ENCODE measurements around the gene HRH2.

Gene HRH2

DNA sequence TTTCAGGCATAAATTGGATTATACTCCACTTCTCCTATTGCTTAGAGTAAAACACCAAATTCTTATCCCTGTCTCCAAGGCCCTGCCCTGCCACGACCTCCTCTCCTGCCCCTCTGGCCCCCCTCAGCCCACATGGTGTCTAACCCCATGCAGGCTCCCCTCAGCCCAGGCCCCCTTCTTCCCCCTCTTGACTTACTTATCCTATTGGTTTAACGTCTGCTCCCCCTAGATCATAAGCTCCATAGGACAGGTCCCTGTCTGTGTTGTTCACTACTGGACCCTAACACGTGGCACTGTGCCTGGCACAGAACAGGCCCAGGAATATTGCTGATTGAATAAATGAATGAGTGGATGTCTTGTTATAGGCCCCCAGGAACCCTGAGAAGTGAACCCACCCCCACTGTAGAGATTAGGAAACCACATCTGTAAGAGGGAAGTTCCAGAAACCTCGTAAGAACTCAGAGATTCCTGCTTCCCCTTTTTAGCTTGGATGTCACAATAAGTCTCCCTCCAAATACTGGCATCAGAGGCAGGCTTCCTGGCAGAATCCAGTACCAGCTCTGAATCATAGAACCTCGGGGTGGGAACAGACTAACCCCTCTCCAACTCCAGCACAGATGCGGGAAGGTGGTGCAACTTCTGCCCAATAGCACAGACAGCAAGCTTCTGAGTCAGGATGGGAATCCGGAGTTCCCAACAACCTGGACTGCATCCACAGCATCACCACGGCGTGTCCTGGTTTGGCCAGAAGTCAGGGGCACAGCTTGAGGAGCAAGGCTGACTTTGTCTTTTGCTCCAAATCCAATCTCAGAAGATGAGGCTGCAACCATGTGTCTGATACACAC lies 31.5 kb downstream of the HRH2 start:
- peaks cover 26% of the 10 kb centered on the region for H3K36me3 Mint-ChIP-seq (ENCODE audit: low read depth)
- H3K27ac Mint-ChIP-seq: no peak overlapping the region
- no peak overlapping the region for H3K4me3 Mint-ChIP-seq
- no peaks in the 10 kb centered on the region for H3K9me3 Mint-ChIP-seq
- no peaks in the 10 kb centered on the region for H3K27me3 Mint-ChIP-seq
- H3K4me1 Mint-ChIP-seq (ENCODE audit: low read depth): peaks cover 9% of the 10 kb centered on the region

DNA sequence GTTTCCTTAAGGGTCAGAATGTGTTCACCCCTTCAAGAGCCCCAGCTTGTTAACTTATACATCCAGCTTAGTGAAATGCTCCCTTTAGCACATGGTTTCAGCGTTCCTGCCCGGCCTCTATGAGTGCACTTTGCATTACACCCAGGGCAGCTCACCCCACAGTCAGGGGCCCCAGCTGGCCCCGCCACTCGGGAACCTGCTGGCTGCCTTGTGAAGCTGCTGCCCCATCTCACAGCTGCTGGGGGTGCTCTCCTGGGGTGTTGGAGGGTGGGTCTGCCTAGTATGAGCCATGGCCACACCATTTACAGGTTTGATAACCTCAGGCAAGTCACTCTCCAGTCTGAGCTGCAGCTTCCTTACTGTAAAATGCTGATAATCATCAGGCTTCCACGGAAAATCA lies 32.2 kb downstream of the HRH2 start:
- H3K9me3 Mint-ChIP-seq: no peaks in the 10 kb centered on the region
- no peaks in the 10 kb centered on the region for H3K27me3 Mint-ChIP-seq
- peaks cover 22% of the 10 kb centered on the region for H3K36me3 Mint-ChIP-seq (ENCODE audit: low read depth)
- no peak overlapping the region for H3K27ac Mint-ChIP-seq
- peaks cover 8% of the 10 kb centered on the region for H3K4me1 Mint-ChIP-seq (ENCODE audit: low read depth)
- H3K4me3 Mint-ChIP-seq: no peak overlapping the region

DNA sequence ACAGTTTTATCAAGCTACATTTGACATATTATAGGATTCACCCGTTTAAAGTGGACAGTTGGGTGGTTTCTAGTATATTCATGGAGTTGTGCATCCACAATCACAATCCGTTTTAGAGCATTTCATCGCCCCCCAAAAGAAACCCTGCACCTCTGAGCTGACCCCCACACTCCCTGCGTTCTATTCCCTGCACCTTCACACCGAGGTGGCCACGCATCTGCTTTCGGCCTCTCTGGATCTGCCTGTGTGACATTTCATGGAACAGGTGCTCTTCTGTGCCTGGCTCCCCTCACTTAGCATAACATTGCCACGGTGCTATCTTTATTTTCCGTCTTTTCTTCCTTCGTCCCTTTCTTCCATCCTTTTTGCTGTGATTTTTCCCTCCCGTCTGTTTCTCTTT lies 32.7 kb downstream of the HRH2 start:
- Mint-ChIP-seq H3K36me3 (ENCODE audit: low read depth) (peaks cover 23% of the 10 kb centered on the region), H3K4me3 (no peak overlapping the region), H3K4me1 (ENCODE audit: low read depth) (peaks cover 13% of the 10 kb centered on the region), H3K27me3 (no peaks in the 10 kb centered on the region), H3K9me3 (no peaks in the 10 kb centered on the region), H3K27ac (no peak overlapping the region)

DNA sequence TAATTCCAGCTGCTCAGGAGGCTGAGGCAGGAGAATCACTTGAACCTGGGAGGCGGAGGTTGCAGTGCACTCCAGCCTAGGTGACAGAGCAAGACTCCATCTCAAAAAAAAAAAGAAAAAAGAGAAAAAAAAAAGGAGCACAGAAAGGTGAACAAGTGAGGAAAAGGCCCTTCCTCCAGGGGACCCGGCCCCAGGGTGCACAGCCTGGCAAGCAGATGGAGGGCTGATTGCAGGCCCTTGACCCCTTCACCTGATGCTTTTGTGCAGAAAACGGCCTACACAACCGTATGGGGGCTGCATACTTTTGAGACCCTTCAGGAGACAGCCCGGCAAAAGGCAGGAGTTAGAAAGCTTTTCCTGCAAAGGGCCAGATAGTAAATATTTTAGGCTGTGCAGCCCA lies 33.9 kb downstream of the HRH2 start:
- Mint-ChIP-seq H3K27me3 (no peaks in the 10 kb centered on the region), H3K27ac (no peak overlapping the region), H3K4me1 (ENCODE audit: low read depth) (peaks cover 24% of the 10 kb centered on the region), H3K36me3 (ENCODE audit: low read depth) (peaks cover 23% of the 10 kb centered on the region), H3K4me3 (no peak overlapping the region), H3K9me3 (no peaks in the 10 kb centered on the region)

DNA sequence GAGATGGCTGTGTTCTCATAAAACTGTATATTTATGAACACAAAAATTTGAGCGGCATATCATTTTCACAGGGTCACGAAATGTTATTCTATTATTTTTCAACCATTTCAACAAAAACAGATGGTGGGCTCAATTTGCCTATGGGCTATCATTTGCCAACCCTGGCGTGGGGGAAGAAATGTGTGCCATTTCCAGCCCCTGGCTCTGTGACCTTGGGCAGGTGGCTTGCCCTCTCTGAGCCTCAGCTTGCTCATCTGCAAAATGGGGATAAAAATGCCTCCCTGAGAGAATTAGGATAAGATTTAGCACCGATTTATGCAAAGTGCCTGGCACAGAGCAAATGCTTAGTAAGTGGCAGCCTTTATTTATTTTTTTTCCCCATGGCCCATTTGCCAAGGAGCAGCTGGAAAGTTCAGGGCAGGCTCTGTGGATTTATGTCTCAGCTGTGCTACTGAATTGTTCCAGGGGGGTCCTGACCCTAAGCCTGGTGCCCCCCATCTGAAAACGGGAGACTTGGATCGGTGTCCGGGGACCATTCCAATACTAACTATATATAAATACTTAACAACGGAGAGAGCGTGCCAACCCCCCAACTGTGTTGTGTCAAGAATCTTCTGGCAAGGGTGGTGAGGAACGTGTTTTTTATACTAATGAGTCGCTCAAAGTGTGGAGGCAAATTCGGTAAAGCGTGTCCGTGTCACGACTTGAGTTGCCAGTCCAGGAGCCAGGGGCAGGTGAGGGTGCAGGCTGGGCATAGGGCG lies 34.5 kb downstream of the HRH2 start:
- H3K27me3 Mint-ChIP-seq: no peaks in the 10 kb centered on the region
- peaks cover 24% of the 10 kb centered on the region for H3K36me3 Mint-ChIP-seq (ENCODE audit: low read depth)
- H3K9me3 Mint-ChIP-seq: no peaks in the 10 kb centered on the region
- H3K4me3 Mint-ChIP-seq: no peak overlapping the region
- H3K4me1 Mint-ChIP-seq (ENCODE audit: low read depth): peaks cover 25% of the 10 kb centered on the region
- H3K27ac Mint-ChIP-seq: peak overlapping the region; percentile 38

DNA sequence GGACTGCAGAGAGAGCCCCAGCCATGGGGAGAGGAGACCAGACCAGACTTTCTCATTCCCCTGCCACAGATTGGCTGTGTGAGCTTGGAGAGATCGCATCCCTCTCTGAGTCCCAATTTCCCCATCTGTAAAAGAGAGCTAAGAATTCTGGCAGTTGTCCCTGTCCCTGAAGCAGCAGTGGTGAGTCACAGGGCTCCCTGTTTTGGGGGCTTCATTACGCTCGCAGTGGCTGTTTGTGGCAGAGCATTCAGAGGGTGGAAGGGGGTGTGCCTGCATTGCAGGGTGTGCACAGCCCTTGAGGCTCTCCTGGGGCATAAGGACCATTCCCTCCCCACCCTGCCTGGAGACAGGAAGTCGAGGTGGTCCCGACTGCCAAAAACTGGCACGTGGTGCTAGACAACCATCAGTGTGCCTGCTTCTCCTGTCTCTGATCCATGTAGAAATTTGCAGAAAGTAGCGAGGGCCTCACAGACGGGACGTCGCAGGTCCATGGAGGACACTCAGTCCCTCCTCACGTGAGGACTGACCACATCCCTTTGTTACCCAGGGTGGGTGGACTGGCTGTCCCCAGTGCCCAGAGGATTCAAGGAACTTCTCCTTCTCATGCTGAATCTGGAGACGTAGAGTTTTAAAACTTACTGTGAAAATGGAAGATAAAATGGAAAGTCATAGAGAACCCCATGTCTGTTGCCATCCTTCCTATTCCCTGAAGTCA lies 35.3 kb downstream of the HRH2 start:
- H3K36me3 Mint-ChIP-seq (ENCODE audit: low read depth): peaks cover 31% of the 10 kb centered on the region
- H3K4me1 Mint-ChIP-seq (ENCODE audit: low read depth): peaks cover 30% of the 10 kb centered on the region
- peak overlapping the region; percentile 23 for H3K27ac Mint-ChIP-seq
- H3K27me3 Mint-ChIP-seq: no peaks in the 10 kb centered on the region
- H3K4me3 Mint-ChIP-seq: no peak overlapping the region
- H3K9me3 Mint-ChIP-seq: no peaks in the 10 kb centered on the region

DNA sequence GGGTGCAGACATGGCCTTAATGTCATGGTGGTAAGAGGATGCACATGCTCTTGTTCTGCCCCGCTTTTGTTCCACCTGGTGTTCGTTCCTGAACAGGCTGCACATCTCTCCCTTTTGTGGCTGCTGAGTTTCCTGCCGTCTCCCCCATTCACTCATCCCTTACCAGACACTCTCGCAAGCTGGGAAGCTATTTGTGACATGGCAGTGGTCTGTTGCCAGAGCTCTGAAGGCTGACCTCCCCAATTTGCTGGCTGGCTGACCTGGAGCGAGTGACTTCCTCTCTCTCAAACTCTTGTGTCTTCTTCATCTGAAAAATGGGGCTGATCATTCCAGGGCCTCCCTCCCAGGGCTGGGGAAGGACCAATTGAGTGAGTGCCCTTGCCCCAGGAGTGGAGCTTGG lies 35.9 kb downstream of the HRH2 start:
- Mint-ChIP-seq H3K4me1 (ENCODE audit: low read depth) (peaks cover 30% of the 10 kb centered on the region), H3K9me3 (no peaks in the 10 kb centered on the region), H3K27me3 (no peaks in the 10 kb centered on the region)

DNA sequence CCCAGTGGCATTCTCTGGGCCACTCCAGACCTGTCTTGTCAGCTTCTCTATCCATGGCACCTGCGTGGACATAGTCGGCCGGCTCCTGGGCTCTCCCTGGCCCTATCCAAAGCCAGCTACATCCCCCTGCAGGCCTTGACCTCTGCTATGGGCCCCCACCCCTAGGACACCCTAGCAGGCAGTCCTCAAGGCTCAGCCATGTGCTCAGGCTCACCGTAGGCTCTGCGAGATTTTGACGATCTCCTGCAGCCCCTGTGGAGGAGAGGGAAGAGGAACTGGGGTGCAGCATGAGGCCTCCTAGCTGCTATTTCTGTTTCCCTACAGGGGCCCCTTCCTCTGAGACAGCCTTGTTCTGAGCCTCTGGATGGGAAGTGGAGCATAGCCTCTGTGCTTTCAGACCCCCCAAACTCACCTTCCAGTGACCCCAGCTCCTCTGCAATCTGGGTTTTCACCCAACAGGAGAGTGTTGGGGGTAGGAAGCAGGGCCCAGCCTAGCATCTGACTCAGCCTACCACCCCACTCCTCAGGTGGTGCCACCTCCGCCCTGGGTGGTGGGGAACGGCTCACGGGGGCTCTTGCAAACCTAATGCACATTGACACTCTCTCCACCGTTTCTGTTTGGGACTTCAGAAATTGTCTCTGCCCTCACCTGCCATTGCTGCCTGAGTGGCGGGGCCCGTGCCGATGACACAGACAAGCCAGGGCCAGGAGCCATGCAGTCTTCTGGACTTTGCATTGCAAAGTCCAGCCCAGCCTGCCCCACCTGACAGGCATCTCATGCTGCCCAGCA lies 36.7 kb downstream of the HRH2 start:
- Mint-ChIP-seq H3K27ac (peak overlapping the region; percentile 26), H3K9me3 (no peaks in the 10 kb centered on the region), H3K4me3 (no peak overlapping the region), H3K27me3 (no peaks in the 10 kb centered on the region), H3K4me1 (ENCODE audit: low read depth) (peaks cover 30% of the 10 kb centered on the region), H3K36me3 (ENCODE audit: low read depth) (peaks cover 41% of the 10 kb centered on the region)

More for the DNA sequence above, 35.9 kb downstream of the HRH2 start:
- H3K27ac Mint-ChIP-seq: peak overlapping the region; percentile 2
- H3K4me3 Mint-ChIP-seq: no peak overlapping the region
- peaks cover 34% of the 10 kb centered on the region for H3K36me3 Mint-ChIP-seq (ENCODE audit: low read depth)

DNA sequence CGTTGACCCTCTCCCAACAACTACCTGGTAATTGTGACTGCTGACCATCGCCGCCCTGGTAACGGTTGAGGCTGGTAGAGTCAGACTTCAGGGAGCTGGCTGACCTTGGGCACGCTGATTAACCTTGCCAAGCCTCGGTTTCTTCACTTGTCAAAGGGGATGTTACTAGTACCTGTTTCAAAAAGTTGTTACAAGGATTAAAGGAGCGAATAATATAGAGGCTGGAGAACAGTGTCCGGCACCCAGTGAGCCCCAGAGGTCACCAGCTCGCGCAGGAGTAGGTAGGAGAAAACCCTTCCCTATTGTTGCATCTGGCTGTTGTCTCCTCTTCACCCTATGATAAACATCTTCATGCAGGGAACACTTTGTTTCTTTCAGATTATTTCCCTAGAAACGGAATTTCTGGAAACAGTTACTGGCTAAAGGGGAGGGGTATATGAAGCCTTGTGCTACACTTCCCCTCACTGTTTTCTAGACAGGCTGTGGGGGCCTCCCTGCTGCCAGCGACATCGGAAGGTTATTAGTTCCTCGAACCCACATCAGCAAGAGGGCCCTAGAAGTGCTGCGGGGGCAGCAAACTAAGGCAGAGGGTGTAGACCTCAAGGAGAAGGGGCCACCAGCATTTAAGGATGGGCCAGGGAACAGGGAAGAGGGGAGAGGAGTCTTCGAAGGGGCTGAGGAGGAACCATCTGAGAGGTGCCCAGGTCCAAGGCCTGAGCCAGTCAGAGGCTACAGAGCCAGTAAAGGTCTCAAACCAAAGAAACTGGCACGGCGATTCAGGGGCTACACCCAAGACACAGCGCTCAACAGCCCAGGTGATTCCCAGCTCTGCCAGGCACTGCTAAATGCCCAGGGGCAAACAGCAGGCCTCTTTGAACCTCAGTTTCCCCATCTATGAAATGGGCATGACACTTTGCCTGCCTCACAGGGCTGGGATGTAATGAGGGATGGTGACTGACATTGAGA lies 37.6 kb downstream of the HRH2 start:
- H3K27me3 Mint-ChIP-seq: no peaks in the 10 kb centered on the region
- peaks cover 43% of the 10 kb centered on the region for H3K36me3 Mint-ChIP-seq (ENCODE audit: low read depth)
- peaks cover 30% of the 10 kb centered on the region for H3K4me1 Mint-ChIP-seq (ENCODE audit: low read depth)
- no peaks in the 10 kb centered on the region for H3K9me3 Mint-ChIP-seq
- H3K27ac Mint-ChIP-seq: peak overlapping the region; percentile 87
- H3K4me3 Mint-ChIP-seq: peak overlapping the region; percentile 55

DNA sequence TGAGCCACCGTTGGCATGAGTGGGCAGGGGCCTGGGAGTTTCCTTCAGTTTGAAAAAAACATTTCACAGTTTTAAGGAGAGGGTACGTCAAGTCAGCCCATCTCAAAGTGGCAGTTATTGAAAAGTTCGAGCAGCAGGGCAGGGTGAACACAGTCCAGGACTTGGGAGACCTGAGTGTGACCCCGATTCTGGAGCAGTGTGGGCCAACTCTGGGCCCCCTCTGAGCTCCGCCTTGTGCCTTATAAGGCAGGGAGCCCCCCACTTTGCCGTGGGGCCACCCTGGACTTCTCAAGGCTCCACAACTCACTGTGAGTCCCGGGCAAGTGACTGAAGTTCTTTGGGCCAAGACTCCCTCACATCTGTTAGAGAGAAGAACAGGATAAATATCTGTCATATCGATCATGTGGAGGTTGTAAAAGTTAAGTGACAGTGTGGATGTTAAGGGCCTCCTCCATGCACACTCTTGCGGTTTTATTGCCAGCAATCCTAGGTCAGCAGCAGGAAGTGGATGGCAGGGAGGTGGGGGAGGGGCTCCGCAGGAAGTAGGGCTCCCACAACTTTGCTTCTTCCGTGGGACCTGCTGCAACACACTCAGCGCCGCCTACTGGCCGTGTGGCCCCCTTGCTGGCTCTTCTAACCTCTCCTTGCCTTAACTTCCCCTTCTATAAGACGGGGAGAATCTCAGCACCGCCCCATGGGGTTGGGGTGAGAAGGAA lies 38.4 kb downstream of the HRH2 start:
- Mint-ChIP-seq H3K36me3 (ENCODE audit: low read depth) (peaks cover 44% of the 10 kb centered on the region), H3K4me3 (peak overlapping the region; percentile 55), H3K9me3 (no peaks in the 10 kb centered on the region), H3K4me1 (ENCODE audit: low read depth) (peaks cover 30% of the 10 kb centered on the region), H3K27ac (peak overlapping the region; percentile 83), H3K27me3 (no peaks in the 10 kb centered on the region)

DNA sequence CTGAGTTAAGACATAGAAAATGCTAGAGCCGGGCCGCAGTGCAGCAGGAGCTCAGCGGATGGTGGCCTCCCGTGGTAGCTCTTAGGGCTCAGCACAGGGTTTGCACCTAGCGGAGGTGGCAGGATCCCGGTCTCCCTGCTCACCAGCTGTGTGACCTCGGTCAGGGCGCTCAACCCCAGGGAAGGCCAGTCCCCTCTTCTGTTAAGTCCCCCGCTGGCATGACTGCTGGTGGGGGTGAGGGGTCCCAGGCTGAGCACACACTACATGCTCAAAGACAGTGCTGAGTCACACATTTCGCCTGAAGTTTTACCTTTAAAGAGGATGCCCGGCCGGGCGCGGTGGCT lies 39.0 kb downstream of the HRH2 start:
- Mint-ChIP-seq H3K9me3 (no peaks in the 10 kb centered on the region), H3K4me1 (ENCODE audit: low read depth) (peaks cover 30% of the 10 kb centered on the region), H3K27ac (no peak overlapping the region), H3K27me3 (no peaks in the 10 kb centered on the region), H3K36me3 (ENCODE audit: low read depth) (peaks cover 49% of the 10 kb centered on the region), H3K4me3 (no peak overlapping the region)

DNA sequence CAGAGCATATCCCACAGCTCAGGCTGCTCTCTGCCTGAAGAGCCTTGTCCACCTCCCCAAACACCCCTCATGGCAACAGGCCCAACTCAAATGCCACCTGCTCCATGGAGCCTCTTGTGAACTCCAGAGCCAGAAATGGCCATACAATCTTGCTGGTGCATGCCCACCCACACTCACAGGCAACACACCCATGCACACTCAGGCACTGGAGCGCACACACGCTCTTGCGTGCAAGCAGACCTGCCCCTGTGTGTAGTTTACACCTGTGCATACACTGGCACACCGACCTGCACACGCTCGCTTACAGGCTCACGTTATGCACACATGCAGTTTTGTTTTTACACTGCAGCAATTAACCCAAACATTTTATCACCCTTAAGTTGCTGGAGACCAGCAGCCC lies 40.0 kb downstream of the HRH2 start:
- Mint-ChIP-seq H3K27me3 (no peaks in the 10 kb centered on the region), H3K36me3 (ENCODE audit: low read depth) (peaks cover 50% of the 10 kb centered on the region), H3K9me3 (no peaks in the 10 kb centered on the region), H3K4me1 (ENCODE audit: low read depth) (peaks cover 30% of the 10 kb centered on the region), H3K27ac (peak overlapping the region; percentile 60), H3K4me3 (no peak overlapping the region)

DNA sequence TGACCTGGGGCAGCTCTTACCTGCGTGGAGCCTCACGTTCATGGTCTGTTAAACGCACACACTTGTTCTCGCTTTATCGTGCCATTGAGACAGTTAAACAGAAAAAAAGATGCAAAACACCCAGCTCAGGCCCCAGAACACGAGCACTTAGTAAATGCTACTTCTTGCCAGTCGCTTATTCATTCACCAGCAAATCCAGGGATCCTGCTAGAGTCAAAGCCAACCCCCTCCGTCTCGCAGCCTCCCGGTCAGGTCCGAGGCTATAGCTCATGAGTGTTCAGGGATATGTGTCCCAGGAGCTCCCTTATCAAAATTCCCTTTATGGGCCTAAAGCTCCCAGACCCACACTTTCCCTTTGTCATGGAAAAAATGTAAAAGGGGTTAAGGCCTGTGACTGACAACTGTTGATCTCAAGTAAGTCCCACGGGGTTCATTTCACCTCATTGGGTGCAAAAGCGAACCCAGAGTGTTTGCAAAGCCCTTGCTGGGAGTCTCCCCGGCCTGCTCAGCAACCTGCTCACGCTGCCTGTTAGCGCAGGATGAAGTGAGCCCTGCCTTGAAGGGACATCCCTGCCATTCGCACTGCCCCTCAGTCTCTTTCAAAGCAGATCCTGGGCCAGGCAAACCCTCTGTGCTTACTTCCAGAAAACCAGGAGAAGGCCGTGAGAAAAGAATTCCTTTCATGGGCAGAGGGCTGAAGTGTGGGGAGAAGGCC lies 40.7 kb downstream of the HRH2 start:
- peaks cover 30% of the 10 kb centered on the region for H3K4me1 Mint-ChIP-seq (ENCODE audit: low read depth)
- H3K27ac Mint-ChIP-seq: no peak overlapping the region
- no peak overlapping the region for H3K4me3 Mint-ChIP-seq
- no peaks in the 10 kb centered on the region for H3K27me3 Mint-ChIP-seq
- peaks cover 54% of the 10 kb centered on the region for H3K36me3 Mint-ChIP-seq (ENCODE audit: low read depth)
- no peaks in the 10 kb centered on the region for H3K9me3 Mint-ChIP-seq
